ENCODE results near the gene TAS2R38. TPM values are rescaled to one million over a fixed set of nuclear protein-coding genes. Genes with fewer than 3 reads are reported as not detected.

TAS2R38 gene
- polyA plus RNA-seq, 1 donor: not detected

GRCh38 chr7:141976524-141977245 lies 3.1 kb upstream of the TAS2R38 start:
- no peak for DNase-seq (ENCODE audit: low read depth)

DNA sequence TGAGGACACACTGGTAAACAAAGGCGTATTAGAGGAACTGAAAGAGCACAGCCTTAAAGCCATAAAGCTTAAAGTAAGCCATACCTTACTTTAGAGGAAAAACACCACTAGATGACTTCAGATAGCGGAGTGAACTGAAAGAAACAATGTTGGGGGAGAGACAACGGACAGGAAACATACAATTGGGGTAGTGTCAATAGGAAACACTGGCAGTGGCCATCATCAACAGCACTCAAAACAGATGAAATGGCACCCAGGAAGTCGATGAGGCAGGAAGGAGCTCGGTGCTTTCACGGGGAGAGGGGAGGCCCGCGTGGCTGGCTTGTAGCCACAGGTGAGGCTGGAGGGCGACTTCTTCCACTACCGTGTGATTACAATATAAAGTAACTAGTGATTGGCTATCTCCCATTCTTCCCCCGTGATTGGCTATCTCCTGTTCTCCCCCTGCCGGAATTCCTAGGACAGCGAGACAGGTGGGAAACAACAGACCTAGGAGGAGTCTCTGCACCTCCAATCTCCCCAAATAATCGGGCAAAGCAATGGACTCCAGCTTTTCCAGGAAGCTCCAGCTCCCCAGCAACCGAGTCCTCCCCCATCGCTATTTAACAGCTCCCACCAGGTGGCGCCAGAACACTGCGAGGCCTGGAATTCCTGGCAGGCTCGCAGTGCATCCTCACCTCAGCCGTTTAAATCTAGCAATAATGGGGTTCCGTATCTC lies 2.4 kb upstream of the TAS2R38 start:
- DNase-seq (ENCODE audit: low read depth): no peak

GRCh38 chr7:141974831-141975230 lies 1.3 kb upstream of the TAS2R38 start:
- DNase-seq (ENCODE audit: low read depth): no peak

- no peak for DNase-seq (ENCODE audit: low read depth)
Observed at GRCh38 chr7:141960687-141961422, 12.7 kb downstream of the TAS2R38 start.

DNA sequence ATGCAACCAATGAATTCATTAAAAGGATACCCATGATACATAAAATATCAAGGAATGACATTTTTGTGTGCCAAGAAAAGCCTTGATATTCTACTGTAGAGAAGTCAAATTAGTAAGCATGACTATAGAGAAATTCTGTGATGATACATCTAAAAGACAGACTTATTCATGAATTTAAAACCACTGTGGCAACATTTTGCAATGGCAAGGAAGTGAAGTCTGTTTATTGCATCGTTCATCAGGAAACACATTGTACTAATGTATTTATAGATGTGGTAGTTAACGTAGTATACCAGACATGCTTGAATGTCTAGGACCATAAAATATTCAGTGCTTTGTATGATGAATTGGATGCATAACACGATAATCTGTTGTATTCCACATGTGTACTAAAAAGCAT lies 17.5 kb downstream of the TAS2R38 start:
- DNase-seq (ENCODE audit: low read depth): no peak

DNA sequence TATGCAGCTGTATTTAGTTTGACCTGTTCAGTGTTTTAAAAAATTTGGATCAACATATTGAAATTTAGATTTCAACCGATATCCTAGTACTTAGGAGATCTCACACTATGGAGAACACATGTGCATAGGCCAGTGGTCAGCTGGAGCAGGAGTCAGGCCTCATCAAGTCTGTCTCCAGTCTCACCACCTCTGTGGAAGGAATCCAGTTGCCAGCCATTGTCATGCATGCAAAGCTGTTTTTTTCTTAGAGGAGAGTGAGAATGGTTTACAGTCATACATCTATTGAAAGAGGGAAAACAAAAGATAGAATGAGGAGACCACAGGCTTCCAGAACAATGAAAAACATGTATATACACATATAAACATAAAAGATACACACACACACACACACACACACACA lies 19.2 kb downstream of the TAS2R38 start:
- no peak for DNase-seq (ENCODE audit: low read depth)

- DNase-seq (ENCODE audit: low read depth): no peak
Observed at GRCh38 chr7:141952461-141952860, 21.1 kb downstream of the TAS2R38 start.

- DNase-seq (ENCODE audit: low read depth): no peak
Observed at GRCh38 chr7:141950806-141951205, 22.8 kb downstream of the TAS2R38 start.

GRCh38 chr7:141949911-141950310 lies 23.7 kb downstream of the TAS2R38 start:
- DNase-seq (ENCODE audit: low read depth): no peak

GRCh38 chr7:141949451-141949850 lies 24.1 kb downstream of the TAS2R38 start:
- no peak for DNase-seq (ENCODE audit: low read depth)

DNA sequence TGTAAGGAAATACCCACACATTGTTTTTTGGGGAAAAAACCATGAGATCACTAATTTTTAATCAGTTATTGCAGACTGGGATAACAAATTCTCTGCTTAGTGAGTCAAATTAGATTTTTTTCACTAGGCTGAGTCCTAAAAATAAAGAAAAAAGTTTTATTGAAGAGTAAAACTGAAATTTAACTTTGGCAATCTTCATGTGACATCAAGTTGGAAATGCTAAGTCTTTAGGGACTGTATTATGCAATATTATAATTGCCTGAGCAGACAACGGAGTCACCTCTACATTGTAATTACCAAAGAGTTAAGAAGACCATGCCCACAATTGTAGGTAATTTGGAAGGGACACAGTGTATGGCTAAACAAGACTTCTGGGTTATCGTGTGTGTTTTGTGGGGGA lies 24.6 kb downstream of the TAS2R38 start:
- DNase-seq (ENCODE audit: low read depth): no peak

GRCh38 chr7:141946796-141947195 lies 26.8 kb downstream of the TAS2R38 start, which contains the start of gene CLEC5A:
Gene CLEC5A, minus strand, starts transcription at chr7:141946974. Its CDS starts 682 bp downstream, at chr7:141946292.
- no peak for DNase-seq (ENCODE audit: low read depth)

- no peak for DNase-seq (ENCODE audit: low read depth)
Observed at GRCh38 chr7:141945356-141945755, 28.2 kb downstream of the TAS2R38 start.

DNA sequence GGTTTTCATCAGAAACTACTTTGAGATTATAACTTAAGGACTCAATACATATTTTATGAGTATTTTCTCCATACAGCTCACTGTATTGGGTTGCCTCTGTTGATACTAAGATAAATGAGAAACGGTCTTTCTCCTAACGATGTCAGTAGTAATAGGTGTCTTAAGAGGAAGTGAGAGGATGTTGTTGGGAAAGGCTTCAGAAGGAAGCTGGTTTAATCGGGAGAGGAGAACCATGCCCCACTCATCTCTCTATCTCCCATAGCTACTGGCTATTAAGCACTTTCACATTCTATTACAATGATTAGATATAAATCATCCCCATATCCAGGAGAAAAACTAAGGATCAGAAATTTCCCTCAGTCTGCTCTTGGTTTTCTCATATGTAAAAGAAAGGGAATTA lies 28.8 kb downstream of the TAS2R38 start:
- DNase-seq (ENCODE audit: low read depth): no peak

DNA sequence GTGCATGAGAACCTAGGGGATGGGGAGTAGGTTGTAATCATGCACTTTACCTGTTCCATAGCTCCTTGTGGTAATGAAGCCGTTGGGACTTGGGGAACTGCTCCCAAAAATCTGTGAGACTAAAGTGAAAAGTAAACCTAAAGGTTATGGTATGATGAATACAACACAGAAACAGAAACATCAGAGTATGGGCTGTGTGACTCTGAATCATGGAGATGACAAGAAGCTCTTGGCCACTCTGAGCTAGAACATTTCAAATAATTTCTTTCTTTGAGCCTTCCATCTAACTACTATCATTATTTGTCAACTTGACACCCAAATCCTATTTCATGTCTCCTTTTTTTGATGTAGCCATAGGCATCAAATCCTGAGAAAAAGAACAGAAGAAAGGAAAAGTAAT lies 29.7 kb downstream of the TAS2R38 start:
- no peak for DNase-seq (ENCODE audit: low read depth)

DNA sequence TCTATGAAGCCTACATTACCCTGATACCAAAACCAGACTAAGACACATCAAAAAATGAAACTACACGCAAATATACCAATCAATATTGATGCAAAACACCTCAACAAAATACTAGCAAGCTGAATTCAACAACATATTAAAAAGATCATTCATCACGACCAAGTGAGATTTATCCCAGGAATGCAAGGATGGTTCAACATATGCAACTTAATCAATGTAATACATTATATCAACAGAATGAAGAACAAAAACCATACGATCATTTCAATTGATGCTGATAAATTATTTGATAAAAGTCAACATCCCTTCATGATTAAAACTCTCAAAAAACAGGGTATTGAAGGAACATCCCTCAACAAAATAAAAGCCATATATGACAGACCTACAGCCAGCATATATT lies 32.5 kb downstream of the TAS2R38 start:
- DNase-seq (ENCODE audit: low read depth): no peak

DNA sequence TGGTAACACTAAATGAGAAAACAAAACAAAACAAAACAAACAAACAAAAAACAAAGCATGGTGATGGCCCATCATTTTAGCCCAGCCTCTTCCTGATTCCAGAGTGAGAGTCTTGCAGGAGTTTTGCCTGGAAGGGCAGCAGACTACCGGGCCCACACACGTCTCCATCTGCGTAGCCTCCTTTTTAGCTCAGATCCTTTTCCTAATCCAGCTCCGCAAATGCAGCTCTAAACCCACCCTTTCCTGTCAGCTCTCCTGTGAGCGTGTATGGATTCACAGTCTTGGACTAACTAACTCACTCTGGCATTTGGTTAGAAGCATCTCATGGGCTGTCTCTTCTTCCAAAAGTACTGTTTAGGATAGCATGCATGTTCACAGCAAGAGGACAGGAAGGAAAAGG lies 43.4 kb downstream of the TAS2R38 start:
- no peak for DNase-seq (ENCODE audit: low read depth)

- no peak for DNase-seq (ENCODE audit: low read depth)
Observed at GRCh38 chr7:141928845-141929195, 44.8 kb downstream of the TAS2R38 start.

DNA sequence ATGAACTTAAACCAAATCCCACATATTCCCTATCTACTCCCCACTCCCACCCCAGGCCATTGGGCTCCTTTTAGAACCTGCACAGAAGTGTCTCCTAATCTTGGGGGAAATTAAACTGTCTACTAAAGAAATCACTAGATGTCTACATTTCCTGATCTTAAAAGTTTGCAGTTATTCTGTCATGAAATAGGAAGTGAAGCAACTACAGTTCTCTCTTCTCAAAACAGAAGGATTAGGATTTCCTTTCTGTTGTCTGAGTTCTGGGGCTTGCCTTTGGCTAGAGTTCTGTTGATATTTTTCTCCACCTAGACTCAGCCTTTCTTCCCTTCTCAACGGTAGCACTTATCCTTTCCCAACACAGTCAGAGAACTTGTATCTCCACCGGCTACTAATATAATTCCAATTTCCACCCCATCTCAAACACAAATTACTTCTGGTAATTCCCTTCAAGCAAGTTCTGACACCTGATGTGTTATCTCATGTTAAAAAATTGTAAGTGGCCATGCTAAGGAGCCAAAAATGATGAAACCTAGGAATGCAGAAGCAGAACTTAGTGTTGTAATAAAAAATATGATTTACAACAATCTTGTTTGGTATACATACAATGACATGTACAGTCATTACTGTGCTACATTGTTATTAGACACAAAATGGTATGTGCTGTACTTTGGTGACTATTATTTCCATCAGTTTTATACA lies 45.3 kb downstream of the TAS2R38 start:
- DNase-seq (ENCODE audit: low read depth): no peak

All from forelimb muscle (tissue), 1 donor.